Middle frontal gyrus (tissue), 1 donor: Measurements from ENCODE around the gene SNTN.

Source experiments
- DNase-seq: peaks from one replicate; pipeline ENCODE4 v3.0.0-alpha.2; 2015; ENCODE audit warnings: low spot score; ENCODE audit errors: extremely low spot score

The SNTN gene

DNA sequence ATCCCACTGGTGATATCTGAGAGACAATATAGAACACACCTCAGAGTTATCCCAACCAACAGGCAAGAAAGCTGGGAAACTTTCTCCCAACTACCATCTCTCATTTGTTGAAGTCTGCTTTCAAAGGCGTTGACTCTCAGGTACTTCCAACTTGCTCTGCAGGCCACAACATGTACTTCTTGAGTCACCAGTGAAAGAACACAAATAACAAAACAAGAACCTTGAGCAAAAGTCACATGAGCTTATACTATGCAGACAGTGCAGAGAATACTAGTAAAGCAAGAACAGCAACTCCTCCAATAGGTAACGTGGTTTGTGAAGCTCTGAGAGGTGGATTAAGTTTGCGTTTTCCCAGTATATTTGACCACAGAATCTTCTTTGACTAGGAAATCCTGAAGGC is 20.6 kb downstream of the SNTN start:
- no peak for DNase-seq

DNA sequence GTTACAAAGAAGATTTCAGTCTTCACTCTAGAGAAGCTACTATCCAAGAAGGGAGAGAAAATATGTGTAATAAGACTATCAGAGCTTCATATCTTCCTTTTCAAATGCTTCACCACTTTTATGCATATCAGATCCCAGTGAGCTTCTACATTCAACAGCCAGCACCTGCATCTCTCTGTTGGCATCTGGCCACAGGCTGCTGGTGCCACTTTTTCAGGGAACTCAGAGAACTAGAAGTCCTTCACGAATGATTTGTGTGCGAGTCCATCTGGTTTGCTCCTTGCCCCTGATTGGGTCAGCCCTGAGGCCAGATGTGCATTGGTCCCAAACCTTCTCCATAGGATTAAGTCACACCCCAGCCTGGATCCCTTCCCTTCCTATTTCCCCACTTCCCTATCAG is 22.1 kb downstream of the SNTN start:
- no peak for DNase-seq

DNA sequence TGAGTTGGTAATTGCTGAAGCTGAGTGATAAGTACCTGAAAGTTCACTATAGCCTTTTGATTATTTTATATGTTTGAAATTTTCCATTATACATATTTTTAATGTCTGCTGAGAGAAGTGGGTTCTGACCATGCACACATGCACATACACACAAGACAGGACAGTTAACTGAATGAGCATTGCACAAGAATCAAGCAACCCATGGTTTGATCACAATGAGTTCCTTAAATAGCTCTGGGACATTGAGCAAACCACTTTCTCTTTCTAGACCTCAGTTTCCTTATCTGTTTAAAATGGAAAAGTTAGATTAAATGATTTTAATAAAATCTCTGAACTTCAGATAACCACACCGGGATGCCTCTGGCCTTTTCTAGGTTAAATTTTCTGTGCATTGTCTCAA is 26.7 kb downstream of the SNTN start:
- DNase-seq = no peak

DNA sequence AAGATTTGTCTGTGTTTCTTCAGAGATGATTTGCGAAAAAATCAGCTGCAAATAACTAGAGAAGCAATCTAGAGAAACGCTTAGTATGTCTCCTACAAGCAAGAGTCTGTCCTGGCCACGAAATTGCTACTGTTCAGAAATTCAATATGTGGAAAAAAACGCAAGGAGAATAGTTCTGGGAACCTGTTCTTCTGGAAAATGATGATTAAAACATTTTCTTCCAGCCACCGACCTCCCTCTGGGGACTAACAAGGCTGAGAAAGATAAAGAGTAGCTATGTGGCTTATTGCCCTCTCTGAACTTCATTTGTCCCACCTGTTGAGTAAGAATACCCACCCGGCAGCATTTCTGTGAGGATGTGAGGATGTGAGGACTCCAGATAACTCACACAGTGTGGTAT is 31.6 kb downstream of the SNTN start:
- no peak for DNase-seq

DNA sequence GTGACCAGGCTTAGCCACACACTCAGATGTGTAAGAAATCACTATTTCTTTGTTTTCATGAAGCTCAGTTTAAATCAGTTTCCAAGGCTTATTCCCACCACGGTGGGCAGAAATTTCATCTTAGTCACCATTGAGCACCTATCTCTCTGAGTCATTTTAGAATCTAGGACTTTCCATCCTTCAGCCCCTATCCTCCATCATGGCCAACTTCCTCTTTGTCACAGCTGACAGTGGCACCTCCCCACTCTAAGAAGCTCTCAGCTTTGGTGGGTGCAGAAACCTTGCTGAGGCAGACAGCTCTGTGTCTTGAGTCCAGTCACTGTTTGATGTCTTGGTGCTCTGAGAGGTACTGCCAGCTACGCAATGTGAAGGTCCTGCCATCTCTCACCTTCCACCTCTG is 32.9 kb downstream of the SNTN start:
- no peak for DNase-seq

DNA sequence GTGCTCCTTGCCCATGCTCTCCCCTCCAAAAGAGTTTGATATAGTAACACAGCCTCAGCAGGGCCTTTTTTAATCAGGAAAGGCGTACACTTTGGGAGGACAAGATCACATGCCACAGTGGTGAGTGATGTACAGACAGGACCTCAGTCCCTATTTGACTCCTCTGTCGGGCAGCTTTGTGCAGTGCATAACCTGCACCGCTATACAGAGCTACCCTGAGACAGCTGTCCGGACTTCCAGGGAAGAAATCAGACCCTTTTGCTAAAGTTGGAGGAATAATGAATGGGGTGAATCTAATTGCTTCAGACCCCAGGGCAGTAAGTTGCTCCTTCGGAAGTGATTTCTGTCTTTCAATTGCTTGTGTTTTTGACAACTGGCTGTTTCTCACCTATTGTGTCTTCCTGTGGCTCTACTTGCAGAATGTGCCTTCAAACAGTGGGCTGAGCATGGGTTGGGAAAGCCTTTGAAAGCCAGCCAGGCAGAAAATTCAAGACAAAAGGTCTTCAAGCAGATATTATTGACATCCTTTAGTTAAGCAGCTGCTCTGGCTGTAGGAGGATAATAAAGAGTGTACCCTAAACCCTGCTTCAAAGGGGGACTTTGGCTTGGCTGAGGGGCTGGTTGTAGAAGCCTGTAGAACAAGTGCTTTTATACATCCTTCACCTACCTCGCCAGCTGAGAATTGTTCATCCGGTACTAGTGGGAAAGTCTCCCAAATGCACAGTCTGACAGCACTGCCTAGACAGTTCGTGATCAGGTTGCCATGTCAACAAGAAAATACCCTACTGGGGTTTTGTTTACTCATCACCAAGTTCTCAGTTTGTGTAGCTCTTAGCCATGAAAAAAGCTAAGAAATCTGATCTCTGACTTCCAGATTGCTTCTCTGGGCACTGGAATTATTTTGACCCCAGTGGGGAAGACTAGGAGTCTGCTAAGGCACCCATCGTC is 35.1 kb downstream of the SNTN start:
- DNase-seq = no peak

DNA sequence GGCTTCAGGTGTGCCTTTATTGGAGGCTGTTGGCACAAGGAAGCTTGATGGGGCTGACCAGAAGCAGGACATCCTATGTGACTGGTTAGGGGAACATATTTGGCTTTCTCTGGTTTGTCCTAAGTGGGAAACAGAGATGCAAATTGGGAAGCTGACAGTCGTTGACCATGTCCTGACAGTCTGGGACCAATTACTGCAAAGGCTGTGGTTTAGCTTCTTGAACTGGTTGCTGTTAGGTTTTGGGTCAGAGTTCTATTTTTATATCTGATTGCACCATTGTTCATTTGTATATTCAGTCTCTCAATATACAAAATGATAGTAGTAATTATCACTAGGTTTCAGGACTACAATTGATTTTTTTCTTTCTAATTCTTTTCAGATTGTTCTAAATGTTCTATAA is 36.8 kb downstream of the SNTN start:
- DNase-seq = no peak

DNA sequence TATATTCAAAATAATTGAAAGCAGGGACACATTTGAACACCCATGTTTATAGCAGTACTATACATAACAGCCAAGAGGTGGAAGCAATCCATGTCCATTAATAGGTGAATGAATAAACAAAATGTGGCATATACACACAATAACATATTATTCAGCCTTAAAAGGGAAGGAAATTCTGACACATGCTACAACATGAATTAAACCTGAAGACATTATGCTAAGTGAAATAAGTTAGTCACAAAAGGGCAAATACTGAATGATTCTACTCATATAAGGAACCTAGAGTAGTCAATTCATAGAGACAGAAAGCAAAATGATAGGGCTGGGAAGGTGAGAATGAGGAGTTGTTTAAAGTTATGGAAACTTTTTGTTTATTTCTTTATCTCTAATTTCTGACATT is 40.9 kb downstream of the SNTN start:
- no peak for DNase-seq

DNA sequence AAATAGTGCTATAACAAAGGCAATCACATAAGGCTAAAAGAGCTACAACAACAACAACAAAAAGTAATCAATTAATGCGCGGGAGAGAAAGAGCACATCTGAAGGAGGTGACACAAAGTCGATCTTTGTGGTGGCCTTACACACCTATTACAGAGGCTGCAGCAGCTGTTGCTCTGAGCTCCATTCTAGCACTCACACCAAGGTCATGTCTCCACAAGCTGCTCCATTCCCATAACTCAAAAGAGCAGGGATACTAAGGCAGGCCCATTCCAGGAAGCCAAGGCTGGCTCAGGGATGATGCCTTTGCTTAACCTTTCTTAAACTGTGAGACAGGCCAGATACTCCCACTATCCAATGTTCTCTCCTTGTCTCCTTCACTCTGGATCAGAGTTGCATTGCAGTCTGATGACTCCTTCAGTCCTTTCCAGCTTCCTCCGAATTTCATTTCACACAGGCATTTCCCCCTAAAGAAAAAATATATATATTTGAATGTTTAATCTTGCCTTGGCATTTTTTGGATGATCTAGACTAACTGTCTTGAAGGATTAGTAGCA is 52.7 kb downstream of the SNTN start:
- no peak for DNase-seq

DNA sequence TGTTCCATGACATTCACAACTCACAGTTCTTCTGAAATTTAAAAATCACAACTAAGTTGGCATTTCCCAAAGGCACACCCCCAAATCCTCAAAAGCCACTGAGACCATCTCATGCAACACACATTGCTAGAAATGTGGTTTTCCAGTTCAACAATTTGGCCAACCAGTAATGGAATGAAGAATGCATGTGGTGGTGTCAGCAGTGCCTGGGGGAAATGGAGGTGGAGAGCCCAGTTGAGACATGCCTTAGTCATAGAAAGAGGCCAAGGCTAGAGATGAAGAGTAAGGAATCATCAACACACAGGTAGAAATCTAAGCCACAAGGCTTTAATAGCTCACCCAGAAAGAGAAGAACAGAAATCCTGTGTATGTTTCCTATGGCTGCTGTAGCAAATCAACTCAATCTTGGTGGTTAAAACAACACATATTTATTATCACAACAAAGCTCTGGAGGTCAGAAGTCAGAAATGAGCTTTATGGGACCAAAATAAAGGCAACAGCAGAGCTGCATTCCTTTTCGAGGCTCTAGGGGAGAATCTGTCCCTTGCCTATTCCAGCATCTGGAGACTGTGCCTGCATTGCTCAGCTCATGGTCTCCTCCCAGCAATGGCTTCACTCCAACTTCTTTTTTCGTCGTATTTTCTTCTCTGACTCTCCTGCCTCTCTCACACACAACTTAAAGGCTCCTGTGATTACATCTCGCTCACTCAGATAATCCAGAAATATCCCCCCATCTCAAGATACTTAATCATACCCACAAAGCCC is 54.0 kb downstream of the SNTN start:
- DNase-seq = peak; percentile 9

DNA sequence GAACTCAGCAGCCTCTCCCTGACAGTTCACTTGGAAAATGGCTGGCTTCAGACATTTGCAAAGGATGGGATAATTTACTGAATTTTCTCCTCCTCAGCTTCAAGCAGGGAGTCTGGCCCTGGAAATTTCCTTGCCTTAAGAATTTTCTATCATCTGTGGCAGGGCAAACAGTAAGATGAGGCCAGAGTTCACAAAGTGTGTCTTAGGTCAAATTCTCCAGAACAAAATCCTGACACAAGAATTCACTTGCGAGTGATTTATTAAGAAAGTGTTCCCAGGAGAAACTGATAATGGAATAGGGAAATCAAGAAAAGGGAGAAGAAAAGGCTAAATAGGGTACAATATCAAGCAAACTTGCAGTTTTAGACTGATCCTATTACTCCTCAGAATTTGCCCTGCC is 55.3 kb downstream of the SNTN start:
- DNase-seq = no peak

DNA sequence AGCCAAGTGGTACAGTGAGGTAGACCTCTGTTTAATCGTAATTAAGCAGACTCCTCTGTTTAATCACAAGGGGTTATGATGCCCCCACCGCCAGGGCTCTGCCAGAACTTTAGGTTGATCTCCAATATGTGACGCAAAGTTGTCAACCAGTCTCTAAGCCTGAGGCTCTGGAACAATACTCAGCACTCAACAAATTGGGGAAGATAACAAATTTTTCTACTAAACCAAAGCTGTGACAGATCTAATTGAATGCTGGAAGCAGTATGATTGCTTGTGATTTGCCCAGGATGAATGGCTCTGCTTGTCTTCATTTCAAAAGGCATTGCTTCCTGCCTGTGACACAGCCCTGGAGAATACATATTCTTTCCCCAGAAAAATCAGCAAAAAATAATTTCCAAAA is 57.1 kb downstream of the SNTN start:
- DNase-seq = no peak
